GM21723 (cell line): Measurements from ENCODE around the gene ABCC9.

Experiments used
- ATAC-seq: cut with Tn5 transposase; IDR thresholded peaks from one replicate; pipeline ENCODE4 v1.9.1; 2021; ENCODE audit warnings: mild to moderate bottlenecking, moderate library complexity; ENCODE audit not compliant: unreplicated experiment

Gene ABCC9

GRCh38 chr12:21940549-21941505 lies at the start of gene ABCC9:
Gene ABCC9 (minus strand): TSS chr12:21941426. CDS start chr12:21936674, 4,752 bp downstream.
- ATAC-seq, result no peak

DNA sequence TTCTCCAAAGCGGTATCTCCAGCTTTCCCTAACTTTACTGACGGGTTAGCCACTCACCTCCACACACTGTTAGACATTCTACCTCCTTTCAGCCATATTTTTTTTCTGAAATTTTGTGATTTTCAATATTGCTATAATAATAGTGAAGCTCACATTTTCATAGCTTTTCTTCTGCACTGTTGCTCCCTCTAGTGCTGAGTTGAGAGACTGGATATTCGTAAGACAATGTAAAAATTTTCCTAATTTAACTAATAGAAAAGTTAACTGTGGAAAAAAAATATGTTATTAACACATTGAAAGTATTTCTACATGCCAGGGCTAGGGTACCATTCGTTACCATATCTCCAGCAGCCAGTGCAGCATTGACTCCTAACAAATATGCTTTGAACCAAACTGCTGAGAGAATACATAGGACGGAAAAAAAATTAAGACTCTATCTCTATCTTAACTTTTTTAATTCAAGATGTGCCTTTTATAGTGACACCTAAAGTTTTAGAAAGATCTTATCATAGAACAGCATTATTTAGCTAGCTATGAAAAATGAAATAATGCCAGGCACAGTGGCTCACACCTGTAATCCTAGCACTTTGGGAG lies 48.7 kb upstream of the ABCC9 start:
- ATAC-seq, result no peak

GRCh38 chr12:21988619-21989018 lies 47.4 kb upstream of the ABCC9 start:
- ATAC-seq, result no peak

DNA sequence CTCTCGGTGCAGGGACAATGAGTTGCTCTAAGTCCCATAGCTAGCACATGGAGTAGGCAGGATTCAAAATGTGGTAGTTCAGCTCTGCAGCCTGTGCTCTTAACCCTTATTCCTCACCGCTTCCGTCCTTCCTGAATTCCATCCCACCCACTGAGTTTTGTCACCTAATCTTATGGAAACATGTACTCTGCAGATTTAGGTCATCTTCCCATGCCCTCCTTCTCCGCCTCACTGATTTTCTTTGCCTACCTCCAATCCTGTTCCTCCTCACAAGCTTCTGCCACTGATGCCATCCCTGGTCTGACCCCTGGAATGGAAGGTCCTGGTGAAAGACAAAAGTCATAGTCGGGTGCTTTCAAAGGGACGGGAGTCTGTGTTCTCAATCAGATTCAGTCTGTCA lies 46.5 kb upstream of the ABCC9 start:
- no peak for ATAC-seq

- no peak for ATAC-seq
These were observed 43.9 kb upstream of the ABCC9 start for GRCh38 chr12:21985155-21985554.

DNA sequence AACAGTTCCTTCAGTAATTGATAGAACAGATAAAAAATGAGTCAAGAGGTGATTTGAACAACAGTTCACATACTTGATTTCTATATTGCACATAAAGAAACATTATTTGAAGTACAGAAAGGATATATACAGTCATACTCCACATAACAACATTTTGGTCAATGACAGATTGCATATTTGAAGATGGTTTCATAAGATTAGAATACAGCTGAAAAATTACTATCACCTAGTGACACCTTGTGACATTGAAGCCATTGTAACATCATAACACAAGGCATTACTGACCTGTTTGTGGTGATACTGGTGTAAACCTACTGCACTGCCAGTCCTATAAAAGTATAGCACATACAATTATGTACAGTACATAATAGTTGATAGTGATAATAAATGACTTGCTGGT lies 43.1 kb upstream of the ABCC9 start:
- ATAC-seq, result no peak

GRCh38 chr12:21983095-21983494 lies 41.9 kb upstream of the ABCC9 start:
- ATAC-seq, result no peak

GRCh38 chr12:21980544-21980943 lies 39.3 kb upstream of the ABCC9 start:
- no peak for ATAC-seq

GRCh38 chr12:21975293-21975692 lies 34.1 kb upstream of the ABCC9 start:
- ATAC-seq, result no peak

DNA sequence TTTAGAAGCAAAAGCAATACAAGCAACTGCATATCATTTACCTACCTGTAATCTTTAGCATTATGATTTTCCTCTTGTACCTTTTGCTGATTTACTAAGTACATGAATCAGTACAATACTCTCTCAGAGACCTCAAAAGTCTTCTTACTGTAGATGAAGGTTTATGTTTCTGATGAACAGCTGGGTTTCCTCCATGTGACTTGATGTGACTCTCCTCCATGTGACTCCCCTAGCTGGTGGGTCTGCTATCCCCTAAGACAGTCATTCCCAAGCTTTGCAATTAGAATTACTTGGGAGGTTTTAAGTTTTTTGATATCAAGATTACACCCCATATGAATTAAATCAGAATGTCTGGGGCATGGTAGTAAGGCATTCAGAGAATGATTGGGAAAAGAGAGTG lies 32.0 kb upstream of the ABCC9 start:
- ATAC-seq, result no peak

DNA sequence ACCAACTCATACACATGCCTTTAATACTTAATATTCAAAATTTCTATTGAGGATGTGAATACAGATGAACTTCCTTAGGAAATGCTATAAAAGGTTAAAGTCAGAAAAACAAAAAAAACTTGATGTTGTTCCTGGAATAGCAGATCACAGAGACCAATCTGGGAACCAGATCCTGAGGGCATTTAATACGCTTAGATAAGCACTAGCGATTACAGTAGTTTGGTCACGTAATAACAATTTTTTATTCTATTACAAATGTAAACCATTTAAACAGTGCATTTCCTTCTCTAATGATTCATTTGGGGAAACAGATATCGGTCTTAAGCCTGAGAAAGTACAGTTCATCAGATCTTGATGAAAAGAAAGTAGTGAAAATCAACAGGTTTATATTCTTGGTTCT lies 30.8 kb upstream of the ABCC9 start:
- no peak for ATAC-seq

GRCh38 chr12:21971344-21971743 lies 30.1 kb upstream of the ABCC9 start:
- ATAC-seq, result no peak

- ATAC-seq, result no peak
These were observed 21.6 kb upstream of the ABCC9 start for GRCh38 chr12:21962821-21963220.

DNA sequence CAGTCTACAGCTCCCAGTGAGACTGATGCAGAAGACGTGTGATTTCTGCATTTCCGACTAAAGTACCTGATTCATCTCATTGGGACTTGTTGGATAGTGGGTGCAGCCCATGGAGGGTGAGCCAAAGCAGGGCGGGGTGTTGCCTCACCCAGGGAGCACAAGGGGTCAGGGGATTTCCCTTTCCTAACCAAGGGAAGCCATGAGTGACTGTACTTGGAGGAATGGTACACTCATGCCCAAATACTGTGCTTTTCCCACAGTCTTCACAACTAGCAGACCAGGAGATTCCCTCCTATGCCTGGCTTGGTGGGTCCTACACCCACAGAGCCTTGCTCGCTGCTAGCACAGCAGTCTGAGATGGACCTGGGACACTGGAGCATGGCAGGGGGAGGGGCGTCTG lies 21.0 kb upstream of the ABCC9 start:
- no peak for ATAC-seq

DNA sequence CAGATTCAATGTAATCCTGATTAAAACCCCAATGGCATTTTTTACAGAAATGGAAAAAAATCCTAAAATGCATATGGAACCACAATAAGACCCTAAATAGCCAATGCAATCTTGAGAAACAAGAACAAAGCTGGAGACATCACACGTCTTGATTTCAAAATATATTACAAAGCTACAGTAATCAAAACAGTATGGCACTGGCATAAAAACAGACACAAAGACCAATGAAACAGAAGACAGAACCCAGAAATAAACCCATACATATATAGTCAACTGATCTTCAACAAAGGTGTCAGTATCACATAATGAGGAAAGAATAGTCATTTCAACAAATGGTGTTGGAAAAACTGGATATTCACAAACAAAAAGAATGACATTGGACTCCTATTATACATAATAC lies 9.4 kb upstream of the ABCC9 start:
- no peak for ATAC-seq

- no peak for ATAC-seq
These were observed 7.8 kb upstream of the ABCC9 start for GRCh38 chr12:21949036-21949435.

GRCh38 chr12:21946983-21947382 lies 5.8 kb upstream of the ABCC9 start:
- no peak for ATAC-seq

- no peak for ATAC-seq
These were observed 3.8 kb upstream of the ABCC9 start for GRCh38 chr12:21945002-21945401.

GRCh38 chr12:21942377-21942703 lies 1.1 kb upstream of the ABCC9 start:
- ATAC-seq, result no peak

- ATAC-seq, result no peak
These were observed 515 bp upstream of the ABCC9 start for GRCh38 chr12:21941506-21942376.

GRCh38 chr12:21939435-21939834 lies 1.8 kb downstream of the ABCC9 start:
- ATAC-seq, result no peak

DNA sequence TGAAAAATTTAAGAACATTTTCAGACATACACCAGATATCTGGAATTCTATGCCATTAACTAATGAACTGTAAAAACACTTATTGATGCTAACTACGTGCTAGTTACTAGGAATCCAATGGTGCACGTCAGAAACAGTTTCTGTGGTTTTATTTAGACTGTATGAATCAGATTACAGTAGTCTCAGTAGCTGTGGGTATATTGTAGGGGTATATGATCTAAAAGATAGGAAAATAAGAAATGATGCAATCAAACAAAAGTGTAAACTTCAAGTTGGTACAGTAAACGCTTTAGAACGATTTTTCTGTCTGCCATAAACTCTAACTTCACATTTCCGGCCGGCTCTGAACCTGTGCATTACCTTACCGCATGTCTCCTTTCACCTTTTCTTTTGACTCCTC lies 2.3 kb downstream of the ABCC9 start:
- no peak for ATAC-seq
